D721Med (cell line): ENCODE measurements around the gene PAFAH1B1.
A peak's percentile ranks its signal among the peaks of the same experiment; 100 is the strongest.

ENCODE experiments used
- DNase-seq: peaks from one replicate; pipeline ENCODE4 v3.0.0; 2011; ENCODE audit warnings: low spot score; ENCODE audit not compliant: insufficient read length
- FAIRE-seq: peaks from 2 replicates; lab custom pipeline; 2011; peaks lifted over from hg19 to GRCh38; lab: Jason Lieb, UNC
- TF ChIP-seq, protein P1 (sequence below): IDR thresholded peaks from 2 replicates; pipeline ENCODE4 v1.5.1; 2012; ENCODE audit warnings: mild to moderate bottlenecking, control low read depth; ENCODE audit not compliant: insufficient read depth; ENCODE audit errors: missing control alignments

Gene PAFAH1B1

DNA sequence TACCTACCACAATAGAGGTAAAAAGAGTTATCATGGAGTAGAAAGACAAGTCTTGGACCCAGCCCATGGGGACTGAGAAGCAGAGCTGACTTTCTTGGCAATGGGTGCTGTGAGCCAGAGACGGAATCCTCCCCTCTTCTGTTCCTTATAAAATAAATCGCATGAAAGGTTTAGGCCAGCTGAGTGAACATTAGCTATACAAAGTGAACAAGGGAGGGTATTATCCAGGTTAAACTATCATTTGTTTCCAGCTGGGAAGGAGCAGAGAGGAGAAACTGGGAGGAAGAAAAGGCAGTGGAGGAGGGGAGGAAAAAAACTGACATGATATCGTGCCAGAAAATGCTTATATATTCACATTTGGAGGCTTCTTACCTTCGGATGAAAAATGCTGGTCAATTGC lies 13.3 kb upstream of the PAFAH1B1 start:
- FAIRE-seq: no peak
- no peak for DNase-seq
- TF ChIP-seq, protein P1, sequence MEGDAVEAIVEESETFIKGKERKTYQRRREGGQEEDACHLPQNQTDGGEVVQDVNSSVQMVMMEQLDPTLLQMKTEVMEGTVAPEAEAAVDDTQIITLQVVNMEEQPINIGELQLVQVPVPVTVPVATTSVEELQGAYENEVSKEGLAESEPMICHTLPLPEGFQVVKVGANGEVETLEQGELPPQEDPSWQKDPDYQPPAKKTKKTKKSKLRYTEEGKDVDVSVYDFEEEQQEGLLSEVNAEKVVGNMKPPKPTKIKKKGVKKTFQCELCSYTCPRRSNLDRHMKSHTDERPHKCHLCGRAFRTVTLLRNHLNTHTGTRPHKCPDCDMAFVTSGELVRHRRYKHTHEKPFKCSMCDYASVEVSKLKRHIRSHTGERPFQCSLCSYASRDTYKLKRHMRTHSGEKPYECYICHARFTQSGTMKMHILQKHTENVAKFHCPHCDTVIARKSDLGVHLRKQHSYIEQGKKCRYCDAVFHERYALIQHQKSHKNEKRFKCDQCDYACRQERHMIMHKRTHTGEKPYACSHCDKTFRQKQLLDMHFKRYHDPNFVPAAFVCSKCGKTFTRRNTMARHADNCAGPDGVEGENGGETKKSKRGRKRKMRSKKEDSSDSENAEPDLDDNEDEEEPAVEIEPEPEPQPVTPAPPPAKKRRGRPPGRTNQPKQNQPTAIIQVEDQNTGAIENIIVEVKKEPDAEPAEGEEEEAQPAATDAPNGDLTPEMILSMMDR: no peak

DNA sequence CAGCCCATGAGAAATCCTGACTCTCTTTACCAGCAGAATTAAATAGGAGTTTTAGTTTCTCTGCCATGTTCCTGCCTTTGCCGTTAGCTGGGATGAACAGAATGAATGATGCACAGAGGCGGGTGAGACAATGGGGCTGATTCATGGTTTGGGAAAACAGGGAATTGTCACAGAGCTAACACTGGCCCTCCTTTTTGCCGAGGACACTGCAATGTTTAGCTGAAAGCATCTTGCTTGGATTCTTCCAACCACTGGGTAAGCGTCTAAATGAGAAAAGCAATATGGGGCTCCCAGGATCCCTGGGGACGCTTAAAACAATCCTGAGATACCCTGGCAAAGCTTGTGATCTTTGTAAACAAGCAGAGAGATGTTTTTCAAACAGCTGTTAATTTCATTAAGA lies 12.8 kb upstream of the PAFAH1B1 start:
- DNase-seq (no peak), FAIRE-seq (no peak)
- TF ChIP-seq, protein P1: no peak

DNA sequence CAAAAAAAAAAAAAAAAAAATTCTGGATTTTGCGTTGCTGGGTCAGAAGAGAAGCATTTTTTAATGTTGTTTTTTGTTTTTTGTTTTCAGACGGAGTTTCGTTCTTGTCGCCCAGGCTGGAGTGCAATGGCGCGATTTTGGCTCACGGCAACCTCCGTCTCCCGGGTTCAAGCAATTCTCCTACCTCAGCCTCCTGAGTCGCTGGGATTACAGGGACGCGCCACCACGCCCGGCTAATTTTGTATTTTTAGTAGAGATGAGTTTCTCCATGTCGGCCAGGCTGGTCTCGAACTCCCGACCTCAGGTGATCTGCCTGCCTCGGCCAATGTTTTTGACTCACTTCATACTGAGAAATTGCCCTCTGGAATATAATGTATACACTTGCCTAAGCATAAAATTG lies 11.0 kb upstream of the PAFAH1B1 start:
- DNase-seq: no peak
- TF ChIP-seq, protein P1: no peak
- no peak for FAIRE-seq

DNA sequence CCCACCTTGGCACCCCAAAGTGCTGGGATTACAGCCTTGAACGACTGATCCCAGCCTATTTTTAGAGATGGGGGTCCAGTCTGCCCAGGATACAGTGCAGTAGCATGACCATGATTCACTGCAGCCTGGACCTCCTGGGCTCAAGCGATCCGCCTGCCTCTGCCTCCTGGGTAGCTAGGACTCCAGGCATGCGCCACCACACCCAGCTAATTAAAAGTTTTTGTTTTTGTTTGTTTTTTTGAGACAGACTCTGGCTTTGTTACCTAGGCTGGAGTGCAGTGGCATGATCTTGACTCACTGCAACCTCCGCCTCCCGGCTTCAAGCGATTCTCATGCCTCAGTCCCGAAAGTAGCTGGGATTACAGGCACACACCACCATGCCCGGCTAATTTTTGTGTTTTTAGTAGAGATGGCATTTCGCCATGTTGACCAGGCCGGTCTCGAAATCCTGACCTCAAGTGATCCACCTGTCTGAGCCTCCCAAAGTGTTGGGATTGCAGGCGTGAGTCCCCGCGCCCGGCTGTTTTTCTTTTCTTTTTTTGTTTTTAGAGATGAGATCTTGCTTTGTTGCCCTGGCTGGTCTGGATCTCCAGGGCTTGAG lies 2.3 kb upstream of the PAFAH1B1 start:
- DNase-seq (no peak), FAIRE-seq (no peak)
- TF ChIP-seq, protein P1: no peak

DNA sequence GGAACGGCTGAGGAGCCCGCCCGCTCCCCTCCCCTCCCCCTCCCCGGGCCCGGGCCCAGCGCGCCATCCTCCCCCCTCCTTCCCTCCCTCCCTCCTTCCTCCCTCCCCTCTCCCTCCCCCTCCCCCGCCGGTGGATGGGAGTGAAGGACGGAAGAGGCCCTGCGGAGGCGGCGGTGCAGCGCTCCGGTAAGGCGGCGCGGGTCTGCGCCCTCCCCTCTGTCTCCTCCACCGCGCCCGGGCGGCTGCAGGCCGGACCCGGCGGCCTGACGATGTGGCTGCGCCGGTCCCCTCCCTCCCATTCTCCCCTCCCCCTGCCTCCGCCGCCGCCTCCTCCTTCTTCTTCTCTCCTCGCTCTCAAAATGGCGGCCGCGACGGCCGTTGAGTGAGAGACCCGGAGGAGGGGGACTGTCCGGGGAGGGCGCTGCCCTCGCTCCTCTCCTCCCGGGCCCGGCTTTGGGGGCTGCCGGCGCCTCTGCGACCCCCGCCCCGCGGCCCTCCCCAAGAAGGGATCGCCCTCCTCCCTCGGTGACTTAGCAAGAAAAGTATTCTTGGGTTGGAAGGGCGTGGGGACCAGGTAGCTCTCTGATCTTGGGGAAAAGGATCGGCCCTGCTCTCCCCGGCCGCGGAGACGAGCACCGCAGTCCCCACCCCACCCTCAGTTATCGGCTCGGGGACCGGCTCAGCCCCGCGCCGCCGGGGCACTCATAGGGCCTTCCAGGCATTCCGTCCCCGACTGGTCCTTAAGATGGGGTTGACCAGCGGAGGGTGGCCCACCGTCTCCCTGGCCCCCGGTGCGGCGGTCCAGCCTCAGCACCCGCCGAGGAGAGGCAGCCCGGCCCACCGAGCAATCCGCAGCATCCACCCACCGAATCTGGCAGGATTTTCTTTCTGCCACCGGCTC lies 617 bp downstream of the PAFAH1B1 start:
- DNase-seq (no peak), FAIRE-seq (no peak)
- TF ChIP-seq, protein P1: no peak

DNA sequence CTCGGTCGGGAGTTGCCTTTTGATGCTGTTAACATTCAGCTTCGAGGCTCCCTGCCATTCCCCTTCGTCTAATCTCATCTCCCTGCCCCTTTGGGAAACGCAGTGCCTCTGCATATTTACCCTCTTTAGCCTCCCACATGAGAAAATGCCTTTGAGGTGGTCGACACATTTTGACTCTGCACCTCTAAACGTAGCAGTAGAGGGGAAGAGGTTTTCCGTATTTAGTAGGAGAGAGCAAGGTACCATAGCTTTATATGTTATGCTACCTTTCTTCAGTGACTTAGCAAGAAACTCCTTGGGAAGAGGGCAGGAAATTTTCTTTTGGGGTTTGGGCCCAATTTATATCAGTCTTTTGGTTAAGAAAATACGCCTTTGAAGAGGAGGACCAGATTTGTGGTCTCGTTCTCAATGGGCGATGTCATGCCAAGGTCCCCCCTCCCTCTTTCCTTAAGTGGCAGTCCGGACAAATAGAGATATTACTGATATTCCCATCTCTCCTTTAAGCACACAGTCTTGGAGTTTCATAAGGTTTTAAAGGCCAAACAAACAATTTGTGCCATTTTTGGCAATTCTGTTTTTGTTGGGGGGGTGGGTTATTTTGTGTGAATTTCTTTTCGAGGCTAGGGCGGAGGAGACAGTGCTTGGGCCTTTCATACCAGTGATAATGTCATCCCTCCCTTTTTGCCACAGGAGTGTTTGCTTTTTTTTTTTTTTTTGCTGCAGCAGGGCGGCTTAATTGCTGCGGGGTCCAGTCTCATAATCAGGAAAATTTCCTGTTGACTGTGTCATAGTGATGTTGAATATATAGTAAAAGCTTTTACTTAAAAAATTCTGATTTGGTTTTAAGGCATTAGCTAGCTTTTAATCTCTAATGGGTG lies 1.5 kb downstream of the PAFAH1B1 start:
- DNase-seq (no peak), FAIRE-seq (peak; percentile 11)
- TF ChIP-seq, protein P1: no peak
